Measurements from ENCODE around the gene MRTO4.

MRTO4 gene

DNA sequence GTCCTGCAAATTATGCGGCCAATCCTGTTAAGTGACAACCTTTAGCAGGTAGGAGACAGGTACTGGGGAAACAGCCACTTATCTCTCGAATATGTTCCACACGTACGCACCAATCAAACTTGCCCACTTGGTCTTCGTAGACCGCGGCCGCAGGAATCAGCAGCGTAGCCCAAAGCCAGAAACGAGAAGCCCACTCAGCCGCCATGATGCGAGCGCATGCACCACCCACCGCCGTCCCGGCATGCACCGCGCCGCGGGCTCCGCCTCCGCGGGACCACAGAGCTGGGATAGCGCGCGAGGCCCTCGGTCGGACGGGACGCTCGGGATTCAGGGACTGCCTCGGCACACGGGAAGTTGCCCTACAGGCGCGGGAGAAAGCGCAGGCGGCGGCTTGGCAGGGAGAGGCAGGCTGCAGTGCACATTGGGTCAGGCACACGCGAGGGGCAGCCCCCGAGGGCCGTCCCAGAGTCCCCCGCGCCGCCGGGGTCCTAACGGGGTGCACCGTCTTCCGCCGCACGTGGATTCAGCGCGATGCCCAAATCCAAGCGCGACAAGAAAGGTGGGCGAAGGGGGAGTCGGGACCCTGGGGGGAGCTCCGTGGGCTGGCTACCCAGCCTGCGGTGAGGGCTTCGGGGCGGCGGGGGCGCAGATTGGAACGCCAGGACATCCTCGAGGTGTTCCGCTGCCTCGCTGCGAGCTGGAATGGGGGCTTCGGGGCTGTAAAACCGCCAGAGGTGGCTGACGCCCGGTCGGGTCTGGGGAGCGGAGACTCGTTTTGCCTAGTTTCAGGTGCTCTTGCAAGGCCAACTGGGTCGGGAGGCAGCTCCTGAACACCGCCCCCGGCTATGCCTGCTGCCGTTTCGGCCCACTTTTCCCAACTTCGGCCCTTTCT is at the start of gene MRTO4, which contains the start of gene EMC1:
Gene MRTO4, plus strand, starts transcription at position 501 of the 892 bp plus-strand sequence. Its CDS starts 31 bp downstream, at position 532.
Gene EMC1, minus strand, starts transcription at position 220 of the 892 bp plus-strand sequence. Its CDS starts 15 bp downstream, at position 205.
- TF ChIP-seq, protein P1, sequence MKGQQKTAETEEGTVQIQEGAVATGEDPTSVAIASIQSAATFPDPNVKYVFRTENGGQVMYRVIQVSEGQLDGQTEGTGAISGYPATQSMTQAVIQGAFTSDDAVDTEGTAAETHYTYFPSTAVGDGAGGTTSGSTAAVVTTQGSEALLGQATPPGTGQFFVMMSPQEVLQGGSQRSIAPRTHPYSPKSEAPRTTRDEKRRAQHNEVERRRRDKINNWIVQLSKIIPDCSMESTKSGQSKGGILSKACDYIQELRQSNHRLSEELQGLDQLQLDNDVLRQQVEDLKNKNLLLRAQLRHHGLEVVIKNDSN (IDR thresholded peaks at IDR 0.05), result peak; percentile 60; the same call in 1 of the 2 replicates
- TF ChIP-seq CREB1 (IDR thresholded peaks at IDR 0.05; ENCODE audit: low read depth) (no peak), TAF1 (IDR thresholded peaks at IDR 0.05; ENCODE audit: low read depth) (peak; percentile 95), CEBPB (IDR thresholded peaks at IDR 0.05) (no peak), TCF12 (IDR thresholded peaks at IDR 0.05; ENCODE audit: low read depth) (peak; percentile 53), FOXM1 (IDR thresholded peaks at IDR 0.05; ENCODE audit: borderline replicate concordance, low read depth) (no peak), EGR1 (IDR thresholded peaks at IDR 0.05) (peak; percentile 66; the same call in 1 of the 2 replicates), NFIC (IDR thresholded peaks at IDR 0.05) (0 out of 2 replicates have a peak, but pooled peaks have one; percentile 6), EP300 (IDR thresholded peaks at IDR 0.05; ENCODE audit: borderline replicate concordance) (no peak), RAD21 (IDR thresholded peaks at IDR 0.05; ENCODE audit: low read depth) (no peak), TEAD4 (IDR thresholded peaks at IDR 0.05) (0 out of 2 replicates have a peak, but pooled peaks have one; percentile 18), ZBTB7A (IDR thresholded peaks at IDR 0.05; ENCODE audit: low read depth) (no peak), YY1 (IDR thresholded peaks at IDR 0.05; ENCODE audit: low read depth) (peak; percentile 97)
- TF ChIP-seq, protein P2, sequence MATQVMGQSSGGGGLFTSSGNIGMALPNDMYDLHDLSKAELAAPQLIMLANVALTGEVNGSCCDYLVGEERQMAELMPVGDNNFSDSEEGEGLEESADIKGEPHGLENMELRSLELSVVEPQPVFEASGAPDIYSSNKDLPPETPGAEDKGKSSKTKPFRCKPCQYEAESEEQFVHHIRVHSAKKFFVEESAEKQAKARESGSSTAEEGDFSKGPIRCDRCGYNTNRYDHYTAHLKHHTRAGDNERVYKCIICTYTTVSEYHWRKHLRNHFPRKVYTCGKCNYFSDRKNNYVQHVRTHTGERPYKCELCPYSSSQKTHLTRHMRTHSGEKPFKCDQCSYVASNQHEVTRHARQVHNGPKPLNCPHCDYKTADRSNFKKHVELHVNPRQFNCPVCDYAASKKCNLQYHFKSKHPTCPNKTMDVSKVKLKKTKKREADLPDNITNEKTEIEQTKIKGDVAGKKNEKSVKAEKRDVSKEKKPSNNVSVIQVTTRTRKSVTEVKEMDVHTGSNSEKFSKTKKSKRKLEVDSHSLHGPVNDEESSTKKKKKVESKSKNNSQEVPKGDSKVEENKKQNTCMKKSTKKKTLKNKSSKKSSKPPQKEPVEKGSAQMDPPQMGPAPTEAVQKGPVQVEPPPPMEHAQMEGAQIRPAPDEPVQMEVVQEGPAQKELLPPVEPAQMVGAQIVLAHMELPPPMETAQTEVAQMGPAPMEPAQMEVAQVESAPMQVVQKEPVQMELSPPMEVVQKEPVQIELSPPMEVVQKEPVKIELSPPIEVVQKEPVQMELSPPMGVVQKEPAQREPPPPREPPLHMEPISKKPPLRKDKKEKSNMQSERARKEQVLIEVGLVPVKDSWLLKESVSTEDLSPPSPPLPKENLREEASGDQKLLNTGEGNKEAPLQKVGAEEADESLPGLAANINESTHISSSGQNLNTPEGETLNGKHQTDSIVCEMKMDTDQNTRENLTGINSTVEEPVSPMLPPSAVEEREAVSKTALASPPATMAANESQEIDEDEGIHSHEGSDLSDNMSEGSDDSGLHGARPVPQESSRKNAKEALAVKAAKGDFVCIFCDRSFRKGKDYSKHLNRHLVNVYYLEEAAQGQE (IDR thresholded peaks at IDR 0.05; ENCODE audit: low read depth), result no peak
- TF ChIP-seq, protein P3, sequence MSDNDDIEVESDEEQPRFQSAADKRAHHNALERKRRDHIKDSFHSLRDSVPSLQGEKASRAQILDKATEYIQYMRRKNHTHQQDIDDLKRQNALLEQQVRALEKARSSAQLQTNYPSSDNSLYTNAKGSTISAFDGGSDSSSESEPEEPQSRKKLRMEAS (IDR thresholded peaks at IDR 0.05), result peak; percentile 98

DNA sequence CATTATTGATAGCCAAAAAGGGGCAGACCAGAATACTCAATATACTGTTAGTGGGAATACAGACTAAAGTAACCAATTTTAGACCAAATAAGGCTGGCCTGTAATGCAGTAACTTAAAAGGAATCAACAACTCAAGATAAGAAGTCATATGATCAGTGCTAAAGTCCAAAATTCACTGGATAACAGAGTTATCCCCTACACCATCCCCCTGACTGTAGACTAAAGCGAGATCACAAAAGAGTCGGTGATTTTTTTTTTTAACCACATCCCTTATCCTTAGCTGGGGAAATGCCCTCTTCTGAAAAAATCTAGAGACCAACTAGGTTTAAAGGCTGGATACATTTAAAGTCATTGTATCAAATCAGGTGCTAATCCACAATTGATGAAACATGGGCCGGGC is 49.2 kb upstream of the MRTO4 start:
- no peak for TF ChIP-seq RAD21 (IDR thresholded peaks at IDR 0.05; ENCODE audit: low read depth)
- TF ChIP-seq EP300 (IDR thresholded peaks at IDR 0.05; ENCODE audit: borderline replicate concordance), result no peak
- no peak for TF ChIP-seq CEBPB (IDR thresholded peaks at IDR 0.05)
- TF ChIP-seq, protein P1 (IDR thresholded peaks at IDR 0.05), result no peak
- TF ChIP-seq CREB1 (IDR thresholded peaks at IDR 0.05; ENCODE audit: low read depth), result no peak
- TF ChIP-seq YY1 (IDR thresholded peaks at IDR 0.05; ENCODE audit: low read depth), result no peak
- TF ChIP-seq TAF1 (IDR thresholded peaks at IDR 0.05; ENCODE audit: low read depth), result no peak
- no peak for TF ChIP-seq TEAD4 (IDR thresholded peaks at IDR 0.05)
- TF ChIP-seq, protein P2 (IDR thresholded peaks at IDR 0.05; ENCODE audit: low read depth), result no peak
- no peak for TF ChIP-seq FOXM1 (IDR thresholded peaks at IDR 0.05; ENCODE audit: borderline replicate concordance, low read depth)
- no peak for TF ChIP-seq EGR1 (IDR thresholded peaks at IDR 0.05)
- TF ChIP-seq ZBTB7A (IDR thresholded peaks at IDR 0.05; ENCODE audit: low read depth), result no peak
- no peak for TF ChIP-seq NFIC (IDR thresholded peaks at IDR 0.05)
- TF ChIP-seq, protein P3 (IDR thresholded peaks at IDR 0.05), result no peak
- TF ChIP-seq TCF12 (IDR thresholded peaks at IDR 0.05; ENCODE audit: low read depth), result no peak

DNA sequence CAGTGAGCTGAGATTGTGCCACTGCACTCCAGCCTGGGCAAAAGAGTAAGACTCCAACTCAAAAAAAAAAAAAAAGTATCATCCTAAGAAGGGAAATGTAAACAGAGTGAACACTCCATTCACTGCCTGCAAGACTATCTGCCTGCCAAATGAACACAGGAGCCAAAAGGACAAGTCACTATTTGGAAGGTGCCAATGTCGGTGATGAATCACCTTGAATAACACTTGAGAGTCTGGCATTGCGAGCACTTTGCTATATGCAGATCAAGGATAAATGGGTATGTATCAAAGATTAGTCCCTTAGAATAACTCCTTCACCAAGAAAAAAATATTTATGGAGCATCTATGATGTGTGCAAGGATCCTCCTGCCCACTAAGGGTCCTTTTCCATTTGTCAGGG is 48.2 kb upstream of the MRTO4 start:
- TF ChIP-seq CREB1 (IDR thresholded peaks at IDR 0.05; ENCODE audit: low read depth) (no peak), TEAD4 (IDR thresholded peaks at IDR 0.05) (no peak), EGR1 (IDR thresholded peaks at IDR 0.05) (no peak), ZBTB7A (IDR thresholded peaks at IDR 0.05; ENCODE audit: low read depth) (no peak), EP300 (IDR thresholded peaks at IDR 0.05; ENCODE audit: borderline replicate concordance) (no peak), TCF12 (IDR thresholded peaks at IDR 0.05; ENCODE audit: low read depth) (no peak), FOXM1 (IDR thresholded peaks at IDR 0.05; ENCODE audit: borderline replicate concordance, low read depth) (no peak), TAF1 (IDR thresholded peaks at IDR 0.05; ENCODE audit: low read depth) (no peak), NFIC (IDR thresholded peaks at IDR 0.05) (no peak), CEBPB (IDR thresholded peaks at IDR 0.05) (no peak)
- TF ChIP-seq, protein P1 (IDR thresholded peaks at IDR 0.05), result no peak
- TF ChIP-seq, protein P2 (IDR thresholded peaks at IDR 0.05; ENCODE audit: low read depth), result no peak

All from Ishikawa (cell line).